ENCODE results near the gene RAB24. TPM values are rescaled to one million over a fixed set of nuclear protein-coding genes. Genes with fewer than 3 reads are reported as not detected.

Gene RAB24
- total and polyA plus RNA-seq, 2 of the 4 experiments (the other 2 are of a cell fraction): 18.5 to 60.8 TPM

DNA sequence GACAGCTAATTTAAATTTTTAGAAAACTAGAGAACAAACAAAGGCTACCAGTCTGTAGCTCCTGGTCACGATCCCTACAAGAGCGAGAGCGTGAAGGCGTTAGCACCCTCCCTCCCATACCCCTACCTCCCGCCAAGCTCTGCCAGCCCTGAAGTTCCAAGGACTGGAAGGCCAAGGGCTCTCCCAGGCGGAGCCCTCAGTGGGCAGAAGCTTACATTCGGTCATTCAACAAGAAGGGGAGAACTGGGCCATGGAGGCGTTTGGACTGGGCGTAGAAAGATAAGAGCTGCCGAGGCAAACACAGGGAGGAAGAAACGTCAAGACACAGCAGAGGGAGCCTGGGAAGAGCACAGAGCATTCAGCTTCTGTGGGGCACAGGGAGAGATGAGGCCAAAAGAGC lies 5.2 kb upstream of the RAB24 start:
- Histone ChIP-seq H2BK120ac (ENCODE audit: low read depth, low read length) (no peak overlapping the region), H3K79me1 (ENCODE audit: low read depth in 1 of 2, low read length in 2 of 2) (peaks cover 13 to 70% of the 10 kb centered on the region in 2 experiments; a peak in 3 of 4 replicates), H2BK15ac (ENCODE audit: low read depth, low read length) (no peak overlapping the region), H3K4me2 (ENCODE audit: low read depth, low read length) (no peak overlapping the region), H3K36me3 (ENCODE audit: control insufficient read depth, insufficient read depth, low read length) (peaks cover 19% of the 10 kb centered on the region), H3K9me1 (ENCODE audit: insufficient read depth, low read length) (0 out of 2 replicates have a peak, but pooled peaks cover 4% of the 10 kb centered on the region), H3K4ac (ENCODE audit: low read depth, low read length) (no peak overlapping the region), H3K9ac (ENCODE audit: low read depth, low read length) (no peak overlapping the region), H3K4me1 (ENCODE audit: control insufficient read depth, insufficient read depth, low read length) (peaks cover 9% of the 10 kb centered on the region), H4K91ac (ENCODE audit: insufficient read depth, low read depth, low read length) (no peak overlapping the region), H3K14ac (replicated peaks; ENCODE audit: low read depth, low read length) (no peak overlapping the region), H3K9me3 (ENCODE audit: control insufficient read depth, insufficient read depth, low read length) (no peaks in the 10 kb centered on the region), H2BK20ac (ENCODE audit: low read depth, low read length) (no peak overlapping the region), H2AFZ (replicated peaks; ENCODE audit: low read length, poor library complexity) (no peak overlapping the region), H3K27me3 (ENCODE audit: control insufficient read depth, insufficient read depth, low read length) (no peaks in the 10 kb centered on the region), H2AK9ac (replicated peaks; ENCODE audit: low read depth, low read length, poor library complexity) (no peak overlapping the region), H3K18ac (ENCODE audit: low read depth, low read length) (no peak overlapping the region), H2AK5ac (ENCODE audit: low read depth, low read length) (no peak overlapping the region), H3K23ac (ENCODE audit: low read depth, low read length) (no peak overlapping the region), H3K4me3 (ENCODE audit: insufficient read depth, low read depth, low read length) (no peak overlapping the region), H4K8ac (ENCODE audit: low read depth in 2 of 2, low read length in 2 of 2) (no peak overlapping the region), H4K20me1 (ENCODE audit: insufficient read depth, low read length) (peaks cover 48% of the 10 kb centered on the region), H4K5ac (ENCODE audit: low read depth, low read length) (no peak overlapping the region), H3K27ac (ENCODE audit: insufficient read depth, low read length) (no peak overlapping the region), H2BK5ac (ENCODE audit: low read depth, low read length, poor library complexity, severe bottlenecking) (no peak overlapping the region), H3K56ac (ENCODE audit: extremely low read depth, insufficient read depth, low read length) (no peak overlapping the region)
- DNase-seq: no peak
- ATAC-seq (ENCODE audit: low read depth): no peak
- ChIA-PET POLR2A (ENCODE audit: unreplicated experiment) (no interaction called here), CTCF (interaction anchor here (1.3 to 1.6 kb wide), 2 partner anchors 71 to 194 kb away, joined by 3 to 5 read pairs; no protein-coding TSS in a partner anchor)
- in situ Hi-C loops (cut with MboI; ENCODE audit: low sequenced_read_pairs) (no loop called here), dilution Hi-C loops (cut with HindIII; ENCODE audit: low sequenced_read_pairs, unreplicated experiment) (no loop called here), intact Hi-C loops (cut with micrococcal nuclease) (no loop called here)
- WGBS, 2 experiments (ENCODE audit: extremely low coverage in 2 of 2, insufficient read length in 1 of 2): 93% methylated on average over 6 of the region's 11 CpGs; no CpG with 5 or more reads in 1 of the 2 experiments
- no peak for TF ChIP-seq CTCF (conservative IDR thresholded peaks at IDR 0.05; ENCODE audit: low read depth, low read length)
- TF ChIP-seq NFE2L2 (IDR thresholded peaks at IDR 0.05; ENCODE audit: low read depth, low read length): no peak
- TF ChIP-seq USF2 (IDR thresholded peaks at IDR 0.05; ENCODE audit: low read depth, low read length): no peak
- no peak for TF ChIP-seq SMC3 (IDR thresholded peaks at IDR 0.05; ENCODE audit: low read depth, low read length)
- TF ChIP-seq MAZ (IDR thresholded peaks at IDR 0.05; ENCODE audit: borderline replicate concordance, low read depth, low read length): no peak
- TF ChIP-seq FOS (IDR thresholded peaks at IDR 0.05; ENCODE audit: low read depth, low read length): no peak
- no peak for TF ChIP-seq ELK1 (IDR thresholded peaks at IDR 0.05; ENCODE audit: borderline replicate concordance, low read depth, low read length)
- TF ChIP-seq POLR2A (IDR thresholded peaks at IDR 0.05; ENCODE audit: low read depth, low read length): no peak
- no TSS peak for BruUV-seq (replicated peaks)
